ENCODE data around the gene SCFD2. TPM values are rescaled to one million over a fixed set of nuclear protein-coding genes. Genes with fewer than 3 reads are reported as not detected.

SCFD2 gene
- total and polyA plus RNA-seq, 4 donors: 4.3 to 28.8 (median 7.4) TPM

- H3K9me3 ChIP-seq (ENCODE audit: control insufficient read depth in 4 of 4, low read length in 3 of 4): no peaks in the 10 kb centered on the region
- no peaks in the 10 kb centered on the region for H3K4me1 ChIP-seq (ENCODE audit: control insufficient read depth in 4 of 4, insufficient read depth in 4 of 4, low read length in 3 of 4)
- DNase-seq (ENCODE audit: low spot score): no peak
- WGBS: 75% methylated on average over 2 of the region's 2 CpGs
- no peaks in the 10 kb centered on the region for H3K27me3 ChIP-seq (ENCODE audit: control insufficient read depth in 4 of 4, insufficient read depth in 4 of 4, low read length in 3 of 4)
- no peak overlapping the region for H3K27ac ChIP-seq (ENCODE audit: low read depth in 1 of 2, low read length in 2 of 2)
- no peaks in the 10 kb centered on the region for H3K36me3 ChIP-seq (ENCODE audit: control insufficient read depth in 4 of 4, insufficient read depth in 3 of 4, low read depth in 1 of 4, low read length in 3 of 4)
- no peak overlapping the region for H3K4me3 ChIP-seq (ENCODE audit: low read depth in 1 of 3, low read length in 3 of 3)
- H3K9ac ChIP-seq (ENCODE audit: low read depth in 1 of 2, low read length in 2 of 2): no peak overlapping the region
- peak; percentile 59 for TF ChIP-seq FOXA1 (IDR thresholded peaks at IDR 0.05)
- TF ChIP-seq TAF1 (conservative IDR thresholded peaks at IDR 0.05): no peak
- no peak for TF ChIP-seq ATF3 (IDR thresholded peaks at IDR 0.05)
- no peak for TF ChIP-seq MAX (IDR thresholded peaks at IDR 0.05)
- no peak for TF ChIP-seq GABPA (IDR thresholded peaks at IDR 0.05 in 1 of 2, conservative IDR thresholded peaks at IDR 0.05 in 1 of 2)
- no peak for TF ChIP-seq EGR1 (IDR thresholded peaks at IDR 0.05; ENCODE audit: low read depth in 2 of 2)
- no peak for TF ChIP-seq SP1 (IDR thresholded peaks at IDR 0.05)
- TF ChIP-seq HNF4G (IDR thresholded peaks at IDR 0.05): no peak
- no peak for TF ChIP-seq REST (IDR thresholded peaks at IDR 0.05)
- TF ChIP-seq RXRA (IDR thresholded peaks at IDR 0.05): no peak
- TF ChIP-seq FOXA2 (IDR thresholded peaks at IDR 0.05): peak; percentile 60
- TF ChIP-seq ZBTB33 (IDR thresholded peaks at IDR 0.05): no peak
- TF ChIP-seq YY1 (IDR thresholded peaks at IDR 0.05): no peak
- peak; percentile 95 for TF ChIP-seq RAD21 (IDR thresholded peaks at IDR 0.05)
- TF ChIP-seq NR2F2 (IDR thresholded peaks at IDR 0.05): no peak
- TF ChIP-seq JUND (IDR thresholded peaks at IDR 0.05): no peak
- peak; percentile 75 for TF ChIP-seq CTCF (IDR thresholded peaks at IDR 0.05; ENCODE audit: low read depth, low read length, missing input control)
- TF ChIP-seq HNF4A (conservative IDR thresholded peaks at IDR 0.05): no peak
Observed at GRCh38 chr4:52982255-52982945, 383.5 kb downstream of the SCFD2 start.
